Natural killer cell (primary cell): Measurements from ENCODE around the gene SKAP2. TPM values are rescaled to one million over a fixed set of nuclear protein-coding genes. Genes with fewer than 3 reads are reported as not detected.

ENCODE experiments used
- ATAC-seq, 3 donors: fragments of 150-1000 bp in 2 of 3; fragments of 200-7000 bp in 1 of 3; cut with Tn5 transposase; 1 replicate in 1 of 3; 2 replicates in 2 of 3; pipeline ENCODE4 v1.10.0; 2021; ENCODE audit warnings: mild to moderate bottlenecking in 2 of 3, moderate library complexity in 2 of 3
- DNase-seq, 2 donors: peaks; one replicate each; pipeline versions ENCODE4 v3.0.0 to v3.0.0-alpha.2; 2013 to 2021; ENCODE audit warnings: mixed read lengths in 1 of 2
- H3K27ac ChIP-seq: one replicate; pipeline ENCODE4 v1.5.1; 2013; ENCODE audit warnings: mild to moderate bottlenecking, low read length
- H3K27me3 ChIP-seq: one replicate; pipeline ENCODE4 v1.6.1; 2013; ENCODE audit warnings: low read length; ENCODE audit not compliant: control insufficient read depth, insufficient read depth
- H3K36me3 ChIP-seq: one replicate; pipeline ENCODE4 v1.6.1; 2013; ENCODE audit warnings: low read length; ENCODE audit not compliant: control insufficient read depth, insufficient read depth
- H3K4me1 ChIP-seq: one replicate; pipeline ENCODE4 v1.6.1; 2013; ENCODE audit warnings: low read length; ENCODE audit not compliant: control insufficient read depth, insufficient read depth
- H3K4me3 ChIP-seq: one replicate; pipeline ENCODE4 v1.5.1; 2013; ENCODE audit warnings: low read length
- H3K9me3 ChIP-seq: one replicate; pipeline ENCODE4 v1.6.1; 2013; ENCODE audit warnings: low read length; ENCODE audit not compliant: control insufficient read depth, insufficient read depth
- H3K27ac Mint-ChIP-seq, 2 donors: one replicate each; pipeline ENCODE4 v1.8.0; 2022; ENCODE audit warnings: mild to moderate bottlenecking in 2 of 2, mixed read lengths in 2 of 2, moderate library complexity in 1 of 2
- H3K27me3 Mint-ChIP-seq, 2 donors: one replicate each; pipeline ENCODE4 v1.8.0; 2022; ENCODE audit warnings: low read depth in 2 of 2, mixed read lengths in 2 of 2
- H3K36me3 Mint-ChIP-seq: one replicate; pipeline ENCODE4 v1.8.0; 2022; ENCODE audit warnings: mixed read lengths
- H3K4me1 Mint-ChIP-seq, 2 donors: one replicate each; pipeline ENCODE4 v1.8.0; 2022; ENCODE audit warnings: mixed read lengths in 2 of 2
- H3K4me3 Mint-ChIP-seq: one replicate; pipeline ENCODE4 v1.8.0; 2022; ENCODE audit warnings: mild to moderate bottlenecking, moderate library complexity, mixed read lengths
- H3K9me3 Mint-ChIP-seq, 2 donors: one replicate each; pipeline ENCODE4 v1.8.0; 2022; ENCODE audit warnings: mixed read lengths in 2 of 2
- WGBS: methylation state at CpG from one replicate; pipeline ENCODE4 v1.1.7; 2013; ENCODE audit warnings: missing lambda C conversion rate; ENCODE audit not compliant: insufficient coverage; 5-methylcytosine and 5-hydroxymethylcytosine counted together
- intact Hi-C: fragments of 100-400 bp; cut with micrococcal nuclease; formaldehyde crosslinking; loops from one replicate; pipeline ENCODE4 v1.14.2; 2022
- total RNA-seq, 4 donors: library from RNA; stranded (reverse); fragments of 120-200 nt in 1 of 4; gene quantifications; one replicate each; pipeline versions ENCODE4 v1.2.3 to v1.2.4, GENCODE V29; 2013 to 2022
- TF ChIP-seq, protein P1 (sequence below): fragments of 200-600 bp; IDR thresholded peaks from one replicate; pipeline ENCODE4 v1.8.0; 2022; ENCODE audit warnings: antibody characterized with exemption

SKAP2 gene
- total RNA-seq, 3 donors from 2014 or later (not counting 1 experiment from before 2014, with no cell fraction given): 26.8 to 42.4 (median 35.1) TPM

DNA sequence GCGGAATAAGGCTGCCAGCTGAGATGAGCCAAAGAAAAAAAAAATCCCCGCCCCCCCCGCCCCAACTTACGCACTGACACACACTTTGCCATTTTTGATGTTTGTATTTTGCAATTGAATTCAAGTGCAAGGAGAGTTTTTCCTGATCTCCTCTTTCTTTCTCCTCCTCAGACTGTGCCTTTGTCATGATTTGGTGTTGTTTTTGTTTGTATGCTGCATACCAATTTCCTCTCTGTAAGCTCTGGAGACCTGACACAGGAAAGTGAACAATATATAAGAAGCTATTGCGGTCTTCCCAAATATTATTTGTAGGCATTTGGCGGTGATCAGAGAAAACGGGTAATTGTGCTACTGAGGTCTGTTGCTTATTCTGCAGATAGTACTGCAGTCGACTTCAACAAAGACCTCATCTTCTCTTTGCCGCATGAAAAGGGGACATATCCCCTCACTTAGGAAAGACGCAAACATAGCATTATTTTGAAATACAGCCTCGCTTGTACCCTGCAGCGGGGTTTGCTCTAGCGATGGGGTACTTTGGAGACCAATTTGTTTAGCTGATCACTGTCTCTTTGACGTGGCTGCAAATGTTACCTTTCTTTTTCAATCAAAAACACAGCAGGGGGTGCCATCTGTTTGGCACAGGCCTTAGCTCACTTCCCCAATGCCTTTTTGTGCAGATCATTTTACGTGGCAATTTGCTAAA is 206.6 kb downstream of the SKAP2 start:
- Histone ChIP-seq H3K4me1 (no peaks in the 10 kb centered on the region), H3K27me3 (no peaks in the 10 kb centered on the region), H3K4me3 (no peak overlapping the region), H3K27ac (no peak overlapping the region), H3K36me3 (no peaks in the 10 kb centered on the region), H3K9me3 (no peaks in the 10 kb centered on the region)
- Mint-ChIP-seq H3K27ac (no peak overlapping the region), H3K4me3 (no peak overlapping the region), H3K4me1 (no peaks in the 10 kb centered on the region), H3K9me3 (no peaks in the 10 kb centered on the region), H3K36me3 (no peaks in the 10 kb centered on the region), H3K27me3 (no peaks in the 10 kb centered on the region)
- intact Hi-C loops: no loop called here
- WGBS: 90% methylated on average over 15 of the region's 15 CpGs
- DNase-seq: no peak
- ATAC-seq: no peak
- TF ChIP-seq, protein P1, sequence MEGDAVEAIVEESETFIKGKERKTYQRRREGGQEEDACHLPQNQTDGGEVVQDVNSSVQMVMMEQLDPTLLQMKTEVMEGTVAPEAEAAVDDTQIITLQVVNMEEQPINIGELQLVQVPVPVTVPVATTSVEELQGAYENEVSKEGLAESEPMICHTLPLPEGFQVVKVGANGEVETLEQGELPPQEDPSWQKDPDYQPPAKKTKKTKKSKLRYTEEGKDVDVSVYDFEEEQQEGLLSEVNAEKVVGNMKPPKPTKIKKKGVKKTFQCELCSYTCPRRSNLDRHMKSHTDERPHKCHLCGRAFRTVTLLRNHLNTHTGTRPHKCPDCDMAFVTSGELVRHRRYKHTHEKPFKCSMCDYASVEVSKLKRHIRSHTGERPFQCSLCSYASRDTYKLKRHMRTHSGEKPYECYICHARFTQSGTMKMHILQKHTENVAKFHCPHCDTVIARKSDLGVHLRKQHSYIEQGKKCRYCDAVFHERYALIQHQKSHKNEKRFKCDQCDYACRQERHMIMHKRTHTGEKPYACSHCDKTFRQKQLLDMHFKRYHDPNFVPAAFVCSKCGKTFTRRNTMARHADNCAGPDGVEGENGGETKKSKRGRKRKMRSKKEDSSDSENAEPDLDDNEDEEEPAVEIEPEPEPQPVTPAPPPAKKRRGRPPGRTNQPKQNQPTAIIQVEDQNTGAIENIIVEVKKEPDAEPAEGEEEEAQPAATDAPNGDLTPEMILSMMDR: no peak

DNA sequence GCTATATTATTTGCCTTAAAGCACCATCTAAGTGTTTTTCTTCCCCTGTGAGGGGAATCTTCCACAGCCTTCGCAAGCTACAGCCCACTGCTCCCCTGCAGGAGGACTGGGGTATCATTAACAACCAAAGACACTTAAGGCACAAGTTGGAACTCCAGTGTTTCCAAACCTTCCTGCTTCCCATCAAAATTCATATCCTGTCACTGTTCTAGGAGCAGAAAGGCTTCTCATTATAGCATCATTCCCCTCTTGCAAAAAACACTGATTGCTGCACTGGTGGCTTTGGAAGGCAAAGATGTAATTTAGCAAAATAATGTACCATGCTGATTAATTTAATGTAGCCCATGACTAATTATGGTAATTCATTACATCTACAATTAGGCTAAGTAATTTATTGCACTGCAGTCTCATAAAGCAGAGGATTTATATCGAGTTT is 207.2 kb downstream of the SKAP2 start:
- Histone ChIP-seq H3K36me3 (no peaks in the 10 kb centered on the region), H3K27me3 (no peaks in the 10 kb centered on the region), H3K4me3 (no peak overlapping the region), H3K4me1 (no peaks in the 10 kb centered on the region), H3K9me3 (no peaks in the 10 kb centered on the region), H3K27ac (no peak overlapping the region)
- Mint-ChIP-seq H3K36me3 (no peaks in the 10 kb centered on the region), H3K4me3 (no peak overlapping the region), H3K4me1 (no peaks in the 10 kb centered on the region), H3K27me3 (no peaks in the 10 kb centered on the region), H3K9me3 (no peaks in the 10 kb centered on the region), H3K27ac (no peak overlapping the region)
- WGBS: 92% methylated on average over 2 of the region's 2 CpGs
- intact Hi-C loops: no loop called here
- ATAC-seq (no peak), DNase-seq (no peak)
- TF ChIP-seq, protein P1: no peak

DNA sequence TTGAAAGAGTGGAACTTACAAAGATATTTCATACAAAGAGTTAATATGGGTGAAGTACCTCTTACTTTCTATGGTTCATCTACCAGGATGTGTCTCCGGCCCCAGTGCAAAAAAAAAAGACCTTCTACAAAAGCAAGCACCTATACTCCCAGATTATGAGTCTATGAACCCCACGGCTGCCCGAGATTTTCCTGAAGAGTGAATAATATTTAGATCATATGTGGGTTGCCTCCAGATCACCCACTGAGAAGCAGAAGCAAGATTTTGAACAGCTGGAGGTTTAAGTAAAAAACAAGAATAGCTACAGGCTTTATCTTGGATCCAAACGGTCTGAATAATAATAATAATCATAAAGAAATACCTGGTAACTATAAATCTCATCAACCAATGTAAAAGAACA is 207.7 kb downstream of the SKAP2 start:
- H3K4me1 Mint-ChIP-seq: no peaks in the 10 kb centered on the region
- no peak overlapping the region for H3K27ac Mint-ChIP-seq
- no peak overlapping the region for H3K27ac ChIP-seq
- no peaks in the 10 kb centered on the region for H3K9me3 ChIP-seq
- no peaks in the 10 kb centered on the region for H3K27me3 Mint-ChIP-seq
- no CpG with 5 or more reads among the region's 4 CpGs for WGBS
- no peaks in the 10 kb centered on the region for H3K9me3 Mint-ChIP-seq
- intact Hi-C loops: no loop called here
- H3K4me1 ChIP-seq: no peaks in the 10 kb centered on the region
- no peaks in the 10 kb centered on the region for H3K36me3 ChIP-seq
- TF ChIP-seq, protein P1: no peak
- no peaks in the 10 kb centered on the region for H3K27me3 ChIP-seq
- DNase-seq: no peak
- no peak overlapping the region for H3K4me3 ChIP-seq
- H3K36me3 Mint-ChIP-seq: no peaks in the 10 kb centered on the region
- ATAC-seq: no peak
- no peak overlapping the region for H3K4me3 Mint-ChIP-seq

DNA sequence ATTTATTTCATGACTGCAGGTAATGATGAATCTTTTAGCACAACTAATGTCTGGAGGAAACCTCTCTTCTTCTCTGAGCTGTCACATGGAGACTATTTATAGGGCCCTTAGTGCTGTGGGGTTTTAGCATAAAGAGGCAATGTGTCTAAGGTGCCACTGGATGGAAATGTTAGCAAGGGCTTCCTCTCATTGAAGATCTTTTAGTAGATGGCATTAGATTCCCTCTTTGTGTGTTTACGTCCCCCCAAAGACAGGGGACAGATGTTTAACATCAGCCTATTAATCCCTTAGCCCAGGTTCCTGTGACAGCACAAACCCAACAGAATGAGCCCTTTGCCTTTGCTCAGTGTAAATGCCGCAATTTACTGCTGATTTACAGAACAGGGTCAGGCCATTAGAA is 208.6 kb downstream of the SKAP2 start:
- no peak overlapping the region for H3K4me3 ChIP-seq
- Mint-ChIP-seq H3K36me3 (no peaks in the 10 kb centered on the region), H3K9me3 (no peaks in the 10 kb centered on the region), H3K4me1 (no peaks in the 10 kb centered on the region), H3K27ac (no peak overlapping the region), H3K4me3 (no peak overlapping the region), H3K27me3 (no peaks in the 10 kb centered on the region)
- no peaks in the 10 kb centered on the region for H3K9me3 ChIP-seq
- no peaks in the 10 kb centered on the region for H3K36me3 ChIP-seq
- no peaks in the 10 kb centered on the region for H3K27me3 ChIP-seq
- 95% methylated on average over 2 of the region's 2 CpGs for WGBS
- DNase-seq: no peak
- ATAC-seq: no peak
- intact Hi-C loops: no loop called here
- no peak overlapping the region for H3K27ac ChIP-seq
- no peaks in the 10 kb centered on the region for H3K4me1 ChIP-seq
- TF ChIP-seq, protein P1: no peak
